Sigmoid colon (tissue), 7 donors: ENCODE data around the gene SOS1. TPM values are rescaled to one million over a fixed set of nuclear protein-coding genes. Genes with fewer than 3 reads are reported as not detected.

ENCODE experiments used
- DNase-seq: peaks from one replicate; pipeline ENCODE4 v3.0.0-alpha.2; 2019
- H3K27ac ChIP-seq, 4 donors: fragments of 200-600 bp; sonication (generic); one replicate each; pipeline ENCODE4 v1.5.1; 2016 to 2019; ENCODE audit warnings: mild to moderate bottlenecking in 1 of 4
- H3K27me3 ChIP-seq, 3 donors: fragments of 200-600 bp; sonication (generic); one replicate each; pipeline ENCODE4 v1.5.1; 2019; ENCODE audit warnings: mild to moderate bottlenecking in 1 of 3
- H3K36me3 ChIP-seq, 4 donors: fragments of 200-600 bp; sonication (generic); one replicate each; pipeline ENCODE4 v1.5.1; 2016 to 2019
- H3K4me1 ChIP-seq, 4 donors: fragments of 200-600 bp; sonication (generic); one replicate each; pipeline ENCODE4 v1.5.1; 2017 to 2019
- H3K4me3 ChIP-seq, 4 donors: fragments of 200-600 bp; sonication (generic); one replicate each; pipeline ENCODE4 v1.5.1; 2017 to 2019; ENCODE audit warnings: mild to moderate bottlenecking in 2 of 4, moderate library complexity in 1 of 4
- H3K9me3 ChIP-seq, 4 donors: fragments of 200-600 bp in 3 of 4; sonication (generic) in 3 of 4; one replicate each; pipeline versions ENCODE4 v1.5.1 to v1.6.1; 2013 to 2019
- CTCF ChIP-seq, 4 experiments: fragments of 450-650 bp in 3 of 4; fragments of 200-600 bp in 1 of 4; IDR thresholded peaks; one replicate each; pipeline ENCODE4 v1.5.1; 2016 to 2019; ENCODE audit warnings: antibody characterized with exemption in 4 of 4, mild to moderate bottlenecking in 3 of 4, moderate library complexity in 2 of 4
- EP300 ChIP-seq, 4 donors: sonication (generic); formaldehyde crosslinking; IDR thresholded peaks; one replicate each; pipeline ENCODE4 v1.6.1; 2017; ENCODE audit warnings: antibody characterized with exemption in 4 of 4
- POLR2A ChIP-seq, 2 donors: fragments of 450-650 bp; IDR thresholded peaks; one replicate each; pipeline ENCODE4 v1.6.1; 2016; ENCODE audit warnings: antibody characterized with exemption in 2 of 2, mild to moderate bottlenecking in 2 of 2, moderate library complexity in 2 of 2
- POLR2AphosphoS5 ChIP-seq, 4 donors: sonication (generic); formaldehyde crosslinking; IDR thresholded peaks; one replicate each; pipeline ENCODE4 v1.6.1; 2017; ENCODE audit warnings: antibody characterized with exemption in 4 of 4
- WGBS, 2 donors: extraction: QIAGEN DNeasy Blood & Tissue Kit; methylation state at CpG; one replicate each; pipeline ENCODE4 v1.1.7; 2013; 5-methylcytosine and 5-hydroxymethylcytosine counted together
- intact Hi-C: fragments of 100-400 bp; cut with DNase I; formaldehyde crosslinking; loops from one replicate; pipeline ENCODE4 v1.15.1; 2023
- polyA plus RNA-seq, 3 donors: library from polyadenylated mRNA; stranded (reverse); fragments of 200-250 nt; gene quantifications; one replicate each; pipeline ENCODE4 v1.2.3, GENCODE V29; 2013
- total RNA-seq, 4 donors: library from RNA; depleted of rRNA; stranded (reverse); fragments of >200 nt; gene quantifications; one replicate each; pipeline ENCODE4 v1.1.0, GENCODE V29; 2016
- donor health status: healthy with polysubstance abuse.
- donor health status: Bipolar disorder and iron deficiency.
- donor health status: healthy.

Gene SOS1
- total and polyA plus RNA-seq, 7 donors = 5.4 to 72.0 (median 30.8) TPM

GRCh38 chr2:39094717-39095363 lies 26.0 kb downstream of the SOS1 start:
- Histone ChIP-seq H3K36me3 (no peaks in the 10 kb centered on the region), H3K9me3 (no peaks in the 10 kb centered on the region), H3K4me1 (peaks cover 0 to 32% (median 21%) of the 10 kb centered on the region in 4 donors), H3K27me3 (no peaks in the 10 kb centered on the region), H3K27ac (no peak overlapping the region), H3K4me3 (no peak overlapping the region)
- intact Hi-C loops = no loop called here
- WGBS, 2 donors = 48 to 66% methylated on average over 1 of the region's 1 CpG
- no peak for DNase-seq
- TF ChIP-seq CTCF (IDR thresholded peaks at IDR 0.05) = no peak
- TF ChIP-seq POLR2A (IDR thresholded peaks at IDR 0.05) = no peak
- no peak for TF ChIP-seq EP300 (IDR thresholded peaks at IDR 0.05)
- TF ChIP-seq POLR2AphosphoS5 (IDR thresholded peaks at IDR 0.05) = no peak

GRCh38 chr2:39093218-39093898 lies 27.5 kb downstream of the SOS1 start:
- Histone ChIP-seq H3K4me3 (no peak overlapping the region), H3K27ac (no peak overlapping the region), H3K27me3 (no peaks in the 10 kb centered on the region), H3K4me1 (peaks cover 0 to 20% (median 15%) of the 10 kb centered on the region in 4 donors), H3K36me3 (no peaks in the 10 kb centered on the region), H3K9me3 (no peaks in the 10 kb centered on the region)
- 16 to 39% methylated on average over 3 of the region's 3 CpGs for WGBS, 2 donors
- DNase-seq = no peak
- intact Hi-C loops = no loop called here
- TF ChIP-seq POLR2AphosphoS5 (IDR thresholded peaks at IDR 0.05) = no peak

- DNase-seq = no peak
- Histone ChIP-seq H3K9me3 (no peaks in the 10 kb centered on the region), H3K36me3 (no peaks in the 10 kb centered on the region), H3K27me3 (no peaks in the 10 kb centered on the region), H3K27ac (no peak overlapping the region), H3K4me1 (peaks cover 0 to 16% (median 8%) of the 10 kb centered on the region in 4 donors), H3K4me3 (no peak overlapping the region)
- 84 to 87% methylated on average over 4 of the region's 4 CpGs for WGBS, 2 donors
- no peak for TF ChIP-seq EP300 (IDR thresholded peaks at IDR 0.05)
- no peak for TF ChIP-seq POLR2AphosphoS5 (IDR thresholded peaks at IDR 0.05)
- TF ChIP-seq POLR2A (IDR thresholded peaks at IDR 0.05) = no peak
- no peak for TF ChIP-seq CTCF (IDR thresholded peaks at IDR 0.05)
- intact Hi-C loops = no loop called here
Observed at GRCh38 chr2:39091543-39091942, 29.3 kb downstream of the SOS1 start.

GRCh38 chr2:39091063-39091462 lies 29.8 kb downstream of the SOS1 start:
- DNase-seq = no peak
- H3K27ac ChIP-seq = no peak overlapping the region
- H3K4me1 ChIP-seq = peaks cover 0 to 19% (median 6%) of the 10 kb centered on the region in 4 donors
- 96 to 98% methylated on average over 3 of the region's 3 CpGs for WGBS, 2 donors
- H3K9me3 ChIP-seq = no peaks in the 10 kb centered on the region
- no peak for TF ChIP-seq CTCF (IDR thresholded peaks at IDR 0.05)
- TF ChIP-seq POLR2AphosphoS5 (IDR thresholded peaks at IDR 0.05) = no peak
- TF ChIP-seq POLR2A (IDR thresholded peaks at IDR 0.05) = no peak
- no peak for TF ChIP-seq EP300 (IDR thresholded peaks at IDR 0.05)
- H3K36me3 ChIP-seq = no peaks in the 10 kb centered on the region
- intact Hi-C loops = no loop called here
- H3K4me3 ChIP-seq = no peak overlapping the region
- no peaks in the 10 kb centered on the region for H3K27me3 ChIP-seq

GRCh38 chr2:39080152-39080551 lies 40.7 kb downstream of the SOS1 start:
- Histone ChIP-seq H3K36me3 (no peaks in the 10 kb centered on the region), H3K27ac (no peak overlapping the region), H3K27me3 (no peaks in the 10 kb centered on the region), H3K4me3 (no peak overlapping the region), H3K4me1 (peaks cover 0 to 12% (median 2%) of the 10 kb centered on the region in 4 donors), H3K9me3 (no peaks in the 10 kb centered on the region)
- DNase-seq = no peak
- TF ChIP-seq POLR2AphosphoS5 (IDR thresholded peaks at IDR 0.05) (no peak), POLR2A (IDR thresholded peaks at IDR 0.05) (no peak), CTCF (IDR thresholded peaks at IDR 0.05) (no peak), EP300 (IDR thresholded peaks at IDR 0.05) (no peak)
- WGBS, 2 donors = 97 to 100% methylated on average over 5 of the region's 5 CpGs
- intact Hi-C loops = no loop called here
